Bronchial epithelial cell (primary cell): Measurements from ENCODE around the gene SLC29A2. TPM values are rescaled to one million over a fixed set of nuclear protein-coding genes. Genes with fewer than 3 reads are reported as not detected.

ENCODE experiments used
- DNase-seq: peaks from one replicate; pipeline ENCODE4 v3.0.0-alpha.2; 2010; ENCODE audit warnings: low read depth
- FAIRE-seq: peaks from 2 replicates; lab custom pipeline; 2011; peaks lifted over from hg19 to GRCh38; lab: Jason Lieb, UNC
- H3K27me3 ChIP-seq: 2 replicates; pipeline ENCODE4 v1.5.1; 2011; ENCODE audit warnings: low read length; ENCODE audit not compliant: control insufficient read depth, insufficient read depth
- H3K36me3 ChIP-seq: 2 replicates; pipeline ENCODE4 v1.5.1; 2011; ENCODE audit warnings: low read length; ENCODE audit not compliant: control insufficient read depth, insufficient read depth
- H3K4me3 ChIP-seq: 2 replicates; pipeline ENCODE4 v1.5.1; 2011; ENCODE audit warnings: mild to moderate bottlenecking, low read depth, low read length, control low read depth
- CTCF ChIP-seq: IDR thresholded peaks from 2 replicates; pipeline ENCODE4 v1.5.1; 2011; ENCODE audit warnings: mild to moderate bottlenecking, moderate library complexity, low read length, control low read depth, inconsistent platforms; ENCODE audit not compliant: insufficient read depth, severe bottlenecking
- total RNA-seq: library from RNA; depleted of rRNA; stranded (reverse); fragments of >200 nt; gene quantifications from 2 replicates; pipeline ENCODE4 v1.2.1, GENCODE V29; 2014

The SLC29A2 gene
- total RNA-seq, 1 donor from 2014 or later = 2.1 TPM

DNA sequence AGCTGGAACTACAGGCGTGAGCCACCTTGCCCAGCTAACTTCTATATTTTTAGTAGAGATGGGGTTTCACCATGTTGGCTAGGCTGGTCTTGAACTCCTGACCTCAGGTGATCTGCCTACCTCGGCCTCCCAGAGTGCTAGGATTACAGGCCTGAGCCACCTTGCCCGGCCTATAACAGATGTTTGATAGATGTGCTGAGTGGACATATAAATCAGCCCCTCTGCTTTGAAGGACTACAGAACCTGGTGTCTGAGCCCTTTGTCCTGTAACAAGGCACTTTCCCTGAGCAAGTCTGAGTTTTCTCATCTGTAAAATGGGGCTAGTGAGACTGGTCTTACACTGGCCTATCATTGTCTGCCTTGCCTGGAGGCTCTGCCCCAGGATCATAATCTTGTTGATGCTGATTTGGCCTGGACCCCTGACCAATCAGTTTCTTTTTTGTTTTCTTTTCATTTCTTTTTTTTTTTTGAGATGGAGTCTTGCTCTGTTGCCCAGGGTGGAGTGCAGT lies 42.3 kb downstream of the SLC29A2 start:
- peaks cover 26% of the 10 kb centered on the region for H3K36me3 ChIP-seq
- H3K4me3 ChIP-seq = no peak overlapping the region
- no peaks in the 10 kb centered on the region for H3K27me3 ChIP-seq
- FAIRE-seq (no peak), DNase-seq (no peak)
- TF ChIP-seq CTCF = no peak

GRCh38 chr11:66328302-66329144 lies 43.0 kb downstream of the SLC29A2 start:
- DNase-seq (peak; percentile 55), FAIRE-seq (peak; percentile 64)
- peak; percentile 90 for TF ChIP-seq CTCF
- no peaks in the 10 kb centered on the region for H3K27me3 ChIP-seq
- no peak overlapping the region for H3K4me3 ChIP-seq
- peaks cover 21% of the 10 kb centered on the region for H3K36me3 ChIP-seq

- DNase-seq = peak; percentile 40
- FAIRE-seq = no peak
Observed at GRCh38 chr11:66328031-66328301, 43.6 kb downstream of the SLC29A2 start.

GRCh38 chr11:66327171-66328030 lies 44.2 kb downstream of the SLC29A2 start:
- peaks cover 10% of the 10 kb centered on the region for H3K36me3 ChIP-seq
- DNase-seq (peak; percentile 38), FAIRE-seq (peak; percentile 94)
- no peaks in the 10 kb centered on the region for H3K27me3 ChIP-seq
- no peak for TF ChIP-seq CTCF
- H3K4me3 ChIP-seq = no peak overlapping the region

More at GRCh38 chr11:66328031-66328301, 43.6 kb downstream of the SLC29A2 start:
- Histone ChIP-seq H3K36me3 (peaks cover 16% of the 10 kb centered on the region), H3K27me3 (no peaks in the 10 kb centered on the region), H3K4me3 (no peak overlapping the region)
- TF ChIP-seq CTCF = no peak

- no peak for TF ChIP-seq CTCF
- Histone ChIP-seq H3K4me3 (no peak overlapping the region), H3K27me3 (no peaks in the 10 kb centered on the region), H3K36me3 (peaks cover under 1% of the 10 kb centered on the region)
- FAIRE-seq = no peak
- DNase-seq = no peak
Observed at GRCh38 chr11:66326261-66327111, 45.1 kb downstream of the SLC29A2 start.
